CD4-positive, alpha-beta T cell treated with Interferon gamma for 1 hour (primary cell): ENCODE data around the gene CDC42EP1.

ENCODE experiments used
- DNase-seq: peaks from one replicate; pipeline ENCODE4 v3.0.0-alpha.2; 2020

The CDC42EP1 gene

DNA sequence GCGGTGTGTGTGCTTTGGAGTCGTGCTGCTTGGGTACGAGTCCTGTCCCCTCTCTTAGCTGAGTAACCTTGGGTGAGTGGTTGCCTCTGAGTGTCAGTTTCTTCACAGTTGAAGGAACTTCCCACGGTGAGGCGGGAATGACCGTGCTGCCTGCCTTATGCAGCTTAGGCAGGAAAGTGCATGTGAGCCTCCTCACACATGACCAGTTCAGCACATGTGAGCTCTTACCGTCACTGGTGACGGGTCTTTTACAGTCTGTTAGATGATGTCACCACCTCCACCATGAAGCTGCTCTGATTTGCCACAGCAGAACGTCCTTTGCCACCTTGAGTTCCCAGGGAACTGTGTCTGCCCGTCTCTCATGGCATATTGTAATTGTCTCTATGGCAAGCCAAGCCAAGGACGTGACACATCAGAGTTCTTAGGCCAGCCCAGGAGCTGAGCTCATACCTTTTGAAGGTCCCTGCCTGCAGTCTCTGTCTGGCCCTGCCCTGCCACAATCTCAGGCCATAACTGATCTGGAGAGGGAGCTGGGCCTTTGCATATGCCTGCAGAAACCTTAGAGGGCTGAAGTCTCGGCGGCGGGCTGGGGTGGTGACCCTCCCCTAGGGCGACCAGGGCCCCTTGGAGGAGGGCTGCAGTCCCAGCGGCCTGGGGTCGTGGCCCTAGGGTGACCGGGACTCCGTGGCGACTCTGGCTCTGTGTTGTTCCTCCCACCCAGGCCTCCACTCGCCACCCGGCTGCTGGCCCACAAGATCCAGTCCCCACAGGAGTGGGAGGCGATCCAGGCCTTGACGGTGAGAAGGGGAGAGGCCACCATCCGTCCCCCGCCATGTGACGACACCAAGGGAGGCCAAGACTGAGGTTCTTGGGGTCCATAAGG, 56.2 kb downstream of the CDC42EP1 start:
- no peak for DNase-seq

DNA sequence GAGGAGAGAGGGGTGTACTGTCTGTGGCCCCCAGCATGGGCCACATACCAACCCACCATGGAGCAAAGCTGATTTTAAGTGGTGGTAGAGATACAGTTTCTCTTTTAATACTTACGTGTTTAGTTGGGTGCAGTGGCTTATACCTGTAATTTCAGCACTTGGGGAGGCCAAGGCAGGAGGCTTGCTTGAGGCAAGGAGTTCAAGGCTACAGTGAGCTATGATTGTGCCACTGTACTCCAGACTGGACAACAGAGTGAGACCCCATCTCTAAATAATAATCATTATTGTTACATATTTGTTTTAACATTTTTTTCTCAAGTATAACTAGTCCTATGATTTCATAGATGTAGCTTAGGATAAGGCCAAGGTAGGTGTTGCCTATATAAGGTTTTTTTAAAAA, 57.2 kb downstream of the CDC42EP1 start:
- no peak for DNase-seq

DNA sequence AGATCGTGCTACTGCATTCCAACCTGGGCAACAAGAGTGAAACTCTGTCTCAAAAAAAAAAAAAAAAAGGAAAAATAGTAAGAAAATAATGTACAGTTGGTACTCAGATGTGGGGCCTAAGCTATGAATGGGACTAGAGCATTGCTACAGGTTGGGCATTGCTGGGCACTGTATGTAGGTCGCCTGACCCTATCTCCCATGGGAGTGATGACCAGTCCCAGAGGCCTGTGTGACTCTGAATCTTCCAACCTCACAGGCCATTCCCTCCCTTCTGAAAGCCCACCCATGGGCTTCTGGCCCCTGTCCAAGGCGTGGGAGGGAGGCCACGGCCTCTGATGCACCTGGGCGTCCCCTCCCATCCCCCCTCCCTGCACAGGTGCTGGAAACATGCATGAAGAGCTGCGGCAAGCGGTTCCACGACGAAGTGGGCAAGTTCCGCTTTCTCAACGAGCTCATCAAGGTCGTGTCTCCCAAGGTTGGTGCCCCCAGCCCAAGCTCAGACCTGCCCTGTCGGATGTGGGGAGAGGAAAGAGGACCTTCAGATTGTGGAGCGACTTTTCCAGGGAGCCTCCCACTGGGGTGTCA, 57.9 kb downstream of the CDC42EP1 start:
- no peak for DNase-seq

DNA sequence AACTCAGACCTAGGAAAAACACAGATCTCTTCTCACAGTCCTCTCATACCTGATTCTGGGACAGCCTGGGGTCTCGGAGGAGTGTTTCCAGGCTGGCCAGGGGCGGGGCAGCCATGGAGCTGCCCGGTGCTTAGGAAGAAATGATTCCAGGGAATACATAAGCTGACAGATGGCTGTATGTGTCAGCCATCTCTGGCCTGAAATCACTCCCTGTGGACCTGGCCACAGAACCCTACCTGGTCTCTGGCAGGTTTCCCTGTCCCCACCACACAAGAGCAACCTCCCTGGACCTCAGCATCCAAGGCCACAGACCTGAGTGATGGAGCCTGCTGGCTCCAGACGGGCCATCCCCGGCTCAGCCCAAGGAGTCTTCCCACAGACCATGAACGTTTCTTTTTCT, 58.4 kb downstream of the CDC42EP1 start:
- DNase-seq: no peak
